ENCODE data around the gene COPS6. TPM values are rescaled to one million over a fixed set of nuclear protein-coding genes. Genes with fewer than 3 reads are reported as not detected.
"Not testable (repeated sequence)": the region's sequence is repeated elsewhere in the genome, so short reads cannot be mapped to it uniquely, and the experiment has no call there.

COPS6 gene
- total and polyA plus RNA-seq, 2 donors (not counting 1 experiment from before 2014, with no cell fraction given) = 76.5 to 79.6 TPM

- no peaks in the 10 kb centered on the region for H3K9me3 Mint-ChIP-seq (ENCODE audit: insufficient read depth)
- peaks cover 37% of the 10 kb centered on the region for H3K4me1 Mint-ChIP-seq
- Histone ChIP-seq H2AFZ (ENCODE audit: insufficient read depth, low read depth, low read length, poor library complexity, severe bottlenecking) (peak overlapping the region; percentile 99), H3K4me2 (replicated peaks; ENCODE audit: low read depth, low read length, poor library complexity, severe bottlenecking) (peak overlapping the region; percentile 100), H3K9ac (ENCODE audit: low read length) (no peak overlapping the region), H3K79me2 (ENCODE audit: control insufficient read depth, insufficient read depth, low read length) (peaks cover 12% of the 10 kb centered on the region), H3K9me3 (ENCODE audit: control extremely low read depth in 1 of 3, control insufficient read depth in 2 of 3, insufficient read depth in 1 of 3, low read length in 2 of 3) (no peaks in the 10 kb centered on the region), H3K27ac (ENCODE audit: low read length in 2 of 2) (no peak overlapping the region), H4K20me1 (ENCODE audit: control insufficient read depth, insufficient read depth, low read length, poor library complexity, severe bottlenecking) (no peaks in the 10 kb centered on the region), H3K4me1 (ENCODE audit: control insufficient read depth in 2 of 2, insufficient read depth in 2 of 2, low read length in 2 of 2) (peaks cover 23 to 42% of the 10 kb centered on the region in 2 donors), H3K4me3 (ENCODE audit: control extremely low read depth in 1 of 5, extremely low read depth in 1 of 5, insufficient read depth in 1 of 5, low read depth in 2 of 5, low read length in 4 of 5) (no peak overlapping the region), H3K36me3 (replicated peaks in 1 of 2; ENCODE audit: control extremely low read depth in 1 of 2, control insufficient read depth in 1 of 2, extremely low read depth in 1 of 2, insufficient read depth in 2 of 2, low read length in 1 of 2) (no peaks in the 10 kb centered on the region), H3K27me3 (replicated peaks in 1 of 4; ENCODE audit: control extremely low read depth in 1 of 4, control insufficient read depth in 3 of 4, insufficient read depth in 4 of 4, low read length in 3 of 4) (no peaks in the 10 kb centered on the region)
- WGBS (ENCODE audit: insufficient coverage) = 80% methylated on average over 1 of the region's 1 CpG
- ChIA-PET CTCF (interaction anchor here (0.6 to 6.6 kb wide), 10 partner anchors 10 to 279 kb away, joined by 3 to 43 read pairs (median 4); partner anchors contain the start of genes AP4M1 and MCM7), POLR2A (interaction anchor here (0.6 to 1.4 kb wide), 6 partner anchors 18 to 300 kb away, joined by 3 to 6 read pairs (median 4); partner anchors contain the start of genes AP4M1, MCM7 and ZCWPW1)
- H3K4me3 Mint-ChIP-seq = peak overlapping the region; percentile 100
- TF ChIP-seq CTCF (IDR thresholded peaks at IDR 0.05) (no peak), EZH2 (IDR thresholded peaks at IDR 0.05; ENCODE audit: borderline replicate concordance, insufficient read depth, low read depth, low read length, poor library complexity, severe bottlenecking) (no peak)
- no peak for DNase-seq
- intact Hi-C loops (cut with micrococcal nuclease) = no loop called here
- no peak for ATAC-seq (ENCODE audit: low read depth)
- H3K27me3 Mint-ChIP-seq = no peaks in the 10 kb centered on the region
- H3K27ac Mint-ChIP-seq = no peak overlapping the region
Measured at GRCh38 chr7:100128637-100128963, 39.8 kb downstream of the COPS6 start.

- H3K4me2 ChIP-seq (replicated peaks; ENCODE audit: low read depth, low read length, poor library complexity, severe bottlenecking); H3K9me3 ChIP-seq (ENCODE audit: control extremely low read depth in 1 of 3, control insufficient read depth in 2 of 3, insufficient read depth in 1 of 3, low read length in 2 of 3); H3K4me3 ChIP-seq (ENCODE audit: control extremely low read depth in 1 of 5, extremely low read depth in 1 of 5, insufficient read depth in 1 of 5, low read depth in 2 of 5, low read length in 4 of 5); H3K27ac Mint-ChIP-seq; ATAC-seq (ENCODE audit: low read depth); DNase-seq; H3K9ac ChIP-seq (ENCODE audit: low read length); H2AFZ ChIP-seq (ENCODE audit: insufficient read depth, low read depth, low read length, poor library complexity, severe bottlenecking); H4K20me1 ChIP-seq (ENCODE audit: control insufficient read depth, insufficient read depth, low read length, poor library complexity, severe bottlenecking); H3K27me3 ChIP-seq (replicated peaks in 1 of 4; ENCODE audit: control extremely low read depth in 1 of 4, control insufficient read depth in 3 of 4, insufficient read depth in 4 of 4, low read length in 3 of 4); H3K4me3 Mint-ChIP-seq; H3K36me3 ChIP-seq (replicated peaks in 1 of 2; ENCODE audit: control extremely low read depth in 1 of 2, control insufficient read depth in 1 of 2, extremely low read depth in 1 of 2, insufficient read depth in 2 of 2, low read length in 1 of 2); H3K27ac ChIP-seq (ENCODE audit: low read length in 2 of 2); H3K27me3 Mint-ChIP-seq; H3K9me3 Mint-ChIP-seq (ENCODE audit: insufficient read depth): not testable (repeated sequence)
- intact Hi-C loops (cut with micrococcal nuclease) = loop anchor here (2.0 kb wide), 2 partner anchors 139 to 217 kb away; no protein-coding TSS in a partner anchor
- H3K4me1 Mint-ChIP-seq = peaks cover 27% of the 10 kb centered on the region
- Histone ChIP-seq H3K79me2 (ENCODE audit: control insufficient read depth, insufficient read depth, low read length) (peaks cover 11% of the 10 kb centered on the region), H3K4me1 (ENCODE audit: control insufficient read depth in 2 of 2, insufficient read depth in 2 of 2, low read length in 2 of 2) (peaks cover 20 to 33% of the 10 kb centered on the region in 2 donors)
- ChIA-PET POLR2A (interaction anchor here (0.9 kb wide), 1 partner anchor 47 kb away, joined by 3 read pairs; the partner anchor contains the start of genes GPC2 and STAG3), CTCF (interaction anchor here (0.6 to 6.6 kb wide), 26 partner anchors 8 to 605 kb away, joined by 3 to 52 read pairs (median 4); partner anchors contain the start of genes AP4M1, GPC2, MCM7 and STAG3)
- 100% methylated on average over 1 of the region's 1 CpG for WGBS (ENCODE audit: insufficient coverage)
Measured at GRCh38 chr7:100130220-100130607, 41.4 kb downstream of the COPS6 start.
